Right lung (tissue), 5 donors: ENCODE data around the gene TMUB1. TPM values are rescaled to one million over a fixed set of nuclear protein-coding genes. Genes with fewer than 3 reads are reported as not detected.
A peak's percentile ranks its signal among the peaks of the same experiment; 100 is the strongest.

Experiments
- DNase-seq, 2 donors: peaks; one replicate each; pipeline ENCODE4 v3.0.0-alpha.2; 2013
- polyA plus RNA-seq, 5 donors: library from polyadenylated mRNA; unstranded; fragments of 120-200 nt; gene quantifications; one replicate each; pipeline versions ENCODE4 v1.2.1 to v1.2.3, GENCODE V29; 2013; ENCODE audit warnings: inconsistent platforms in 1 of 5, low replicate concordance in 1 of 5; ENCODE audit not compliant: insufficient read length in 5 of 5, insufficient read depth in 1 of 5

TMUB1 gene
- polyA plus RNA-seq, 5 donors: 17.8 to 41.3 (median 22.8) TPM

DNA sequence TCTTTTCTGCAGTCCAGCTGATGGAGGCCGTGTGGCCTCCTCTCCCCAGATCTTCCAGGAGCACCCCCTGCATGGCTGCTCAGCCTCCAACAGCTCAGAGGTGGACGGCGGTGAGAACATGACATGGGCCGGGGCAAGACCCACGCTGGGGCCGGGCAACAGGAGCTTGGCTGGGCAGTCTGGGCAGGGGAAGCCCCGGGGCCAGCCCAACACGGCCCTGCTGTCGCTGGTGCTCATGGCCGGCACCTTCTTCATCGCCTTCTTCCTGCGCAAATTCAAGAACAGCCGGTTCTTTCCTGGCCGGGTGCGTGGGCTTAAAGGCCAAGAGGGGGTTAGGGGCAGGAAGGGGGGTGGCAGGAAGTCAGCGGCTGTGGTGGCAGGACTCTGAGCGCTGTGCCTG is 9.3 kb downstream of the TMUB1 start:
- DNase-seq: no peak

DNA sequence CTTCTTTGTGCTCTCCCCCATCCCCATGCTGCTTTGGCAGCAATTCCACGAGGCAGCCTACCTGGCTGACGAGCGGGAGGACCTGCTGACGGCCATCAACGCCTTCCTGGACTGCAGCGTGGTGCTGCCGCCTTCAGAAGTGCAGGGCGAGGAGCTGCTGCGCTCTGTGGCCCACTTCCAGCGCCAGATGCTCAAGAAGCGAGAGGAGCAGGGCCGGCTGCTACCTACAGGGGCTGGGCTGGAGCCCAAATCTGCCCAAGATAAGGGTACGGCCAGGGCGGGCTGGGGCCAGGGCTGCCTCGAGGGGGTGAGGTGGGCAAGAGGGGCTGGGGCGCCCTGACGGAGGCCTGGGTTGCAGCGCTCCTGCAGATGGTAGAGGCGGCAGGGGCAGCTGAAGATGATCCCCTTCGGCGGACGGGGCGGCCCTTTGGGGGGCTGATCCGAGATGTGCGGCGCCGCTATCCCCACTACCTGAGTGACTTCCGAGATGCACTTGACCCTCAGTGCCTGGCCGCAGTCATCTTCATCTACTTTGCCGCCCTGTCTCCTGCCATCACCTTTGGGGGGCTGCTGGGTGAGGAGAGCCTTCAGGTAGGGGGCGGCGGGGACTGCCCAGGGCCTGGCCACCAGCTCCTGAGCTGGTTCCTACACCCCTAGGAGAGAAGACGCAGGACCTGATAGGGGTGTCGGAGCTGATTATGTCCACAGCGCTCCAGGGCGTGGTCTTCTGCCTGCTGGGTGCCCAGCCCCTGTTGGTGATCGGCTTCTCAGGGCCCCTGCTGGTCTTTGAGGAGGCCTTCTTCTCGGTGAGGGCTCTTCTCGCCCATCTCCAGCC is 12.0 kb downstream of the TMUB1 start:
- no peak for DNase-seq

DNA sequence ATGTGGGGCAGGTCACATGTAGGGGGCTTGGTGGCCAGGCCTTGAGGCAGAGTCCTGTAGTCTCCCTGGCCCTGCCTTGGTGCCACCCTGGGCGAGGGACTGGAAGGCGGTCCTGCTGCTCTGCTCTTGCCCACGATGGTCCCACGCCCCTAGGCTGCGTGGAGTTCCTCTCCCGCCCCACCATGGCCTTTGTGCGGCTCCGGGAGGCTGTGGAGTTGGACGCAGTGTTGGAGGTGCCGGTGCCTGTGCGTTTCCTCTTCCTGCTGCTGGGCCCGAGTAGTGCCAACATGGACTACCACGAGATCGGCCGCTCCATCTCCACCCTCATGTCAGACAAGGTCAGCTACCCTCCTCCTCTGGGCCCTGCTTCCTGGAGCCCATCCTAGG is 12.7 kb downstream of the TMUB1 start:
- no peak for DNase-seq

DNA sequence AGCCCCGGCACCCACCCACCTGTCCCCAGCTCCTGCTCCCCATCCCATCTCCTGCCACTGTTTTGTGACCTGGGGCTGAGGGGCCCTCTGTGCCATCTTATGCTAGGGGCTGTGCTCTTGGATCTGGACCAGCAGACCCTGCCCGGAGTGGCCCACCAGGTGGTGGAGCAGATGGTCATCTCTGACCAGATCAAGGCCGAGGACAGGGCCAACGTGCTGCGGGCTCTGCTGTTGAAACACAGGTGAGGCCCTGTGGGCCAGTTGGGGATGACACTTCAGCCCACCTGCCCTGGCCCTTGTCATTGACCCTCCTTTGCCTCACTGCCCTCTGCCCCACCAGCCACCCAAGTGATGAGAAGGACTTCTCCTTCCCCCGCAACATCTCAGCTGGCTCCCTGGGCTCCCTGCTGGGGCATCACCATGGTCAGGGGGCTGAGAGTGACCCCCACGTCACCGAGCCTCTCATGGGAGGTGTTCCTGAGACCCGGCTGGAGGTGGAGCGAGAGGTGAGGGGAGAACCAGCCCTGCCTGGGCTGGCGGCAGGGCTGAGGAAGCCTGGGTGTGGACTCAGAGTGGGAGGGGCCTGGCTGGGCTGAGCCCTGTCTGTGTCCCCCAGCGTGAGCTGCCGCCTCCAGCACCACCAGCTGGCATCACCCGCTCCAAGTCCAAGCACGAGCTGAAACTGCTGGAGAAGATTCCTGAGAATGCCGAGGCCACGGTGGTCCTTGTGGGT is 13.3 kb downstream of the TMUB1 start:
- DNase-seq: no peak

DNA sequence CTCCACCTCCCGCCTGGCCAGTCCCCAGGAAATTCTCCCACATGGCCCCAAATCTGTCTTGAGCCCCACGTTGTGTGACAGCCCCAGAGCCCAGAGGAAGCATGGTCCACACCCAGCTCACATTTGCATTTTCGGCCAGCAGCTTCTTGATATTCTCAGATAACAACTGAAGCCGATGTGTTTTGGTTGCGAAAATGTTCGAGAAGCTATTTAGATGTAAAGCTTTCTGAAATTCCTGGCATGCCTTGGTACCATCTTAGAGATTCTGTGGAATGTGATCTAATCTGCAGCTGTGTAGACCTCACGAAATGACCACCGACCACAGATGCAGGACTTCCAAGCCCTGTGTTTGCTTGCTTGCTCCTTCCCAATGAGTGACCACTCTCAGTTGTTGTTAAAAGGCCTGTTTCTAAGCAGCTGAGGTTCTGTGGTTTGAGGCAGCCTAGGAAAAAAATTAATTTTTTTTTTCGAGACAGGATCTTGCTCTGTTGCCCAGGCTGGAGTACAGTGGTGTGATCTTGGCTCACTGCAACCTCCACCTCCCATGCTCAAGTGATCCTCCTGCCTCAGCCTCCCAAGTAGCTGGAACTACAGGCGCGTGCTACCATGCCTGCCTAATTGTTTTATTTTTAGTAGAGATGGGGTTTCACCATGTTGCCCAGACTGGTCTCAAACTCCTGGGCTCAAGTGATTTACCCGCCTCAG is 15.1 kb downstream of the TMUB1 start:
- no peak for DNase-seq

DNA sequence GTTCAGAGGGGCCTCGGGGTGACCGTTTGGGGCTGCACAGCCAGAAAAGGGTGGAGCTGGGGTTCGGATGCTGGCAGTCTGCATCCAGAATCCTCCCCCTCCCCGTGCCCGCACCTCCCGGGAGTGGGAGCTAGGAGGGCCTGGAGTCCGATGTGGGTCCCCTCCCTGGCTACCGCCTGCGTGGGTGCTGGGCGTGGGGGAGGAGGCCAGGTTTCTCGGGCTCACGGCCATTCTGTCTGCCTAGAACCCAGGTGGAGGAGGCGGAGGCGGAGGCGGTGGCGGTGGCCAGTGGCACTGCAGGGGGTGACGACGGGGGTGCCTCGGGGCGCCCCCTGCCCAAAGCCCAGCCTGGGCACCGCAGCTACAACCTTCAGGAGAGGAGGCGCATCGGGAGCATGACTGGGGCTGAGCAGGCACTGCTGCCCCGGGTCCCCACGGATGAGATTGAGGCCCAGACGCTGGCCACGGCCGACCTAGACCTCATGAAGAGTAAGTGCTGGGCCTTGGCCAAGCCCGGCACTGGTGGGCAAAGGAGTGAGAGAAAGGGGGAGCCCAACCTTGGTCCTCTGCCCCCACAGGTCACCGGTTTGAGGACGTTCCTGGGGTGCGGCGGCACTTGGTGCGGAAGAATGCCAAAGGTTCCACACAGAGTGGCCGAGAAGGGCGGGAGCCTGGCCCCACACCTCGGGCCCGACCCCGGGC is 16.9 kb downstream of the TMUB1 start:
- DNase-seq: no peak

DNA sequence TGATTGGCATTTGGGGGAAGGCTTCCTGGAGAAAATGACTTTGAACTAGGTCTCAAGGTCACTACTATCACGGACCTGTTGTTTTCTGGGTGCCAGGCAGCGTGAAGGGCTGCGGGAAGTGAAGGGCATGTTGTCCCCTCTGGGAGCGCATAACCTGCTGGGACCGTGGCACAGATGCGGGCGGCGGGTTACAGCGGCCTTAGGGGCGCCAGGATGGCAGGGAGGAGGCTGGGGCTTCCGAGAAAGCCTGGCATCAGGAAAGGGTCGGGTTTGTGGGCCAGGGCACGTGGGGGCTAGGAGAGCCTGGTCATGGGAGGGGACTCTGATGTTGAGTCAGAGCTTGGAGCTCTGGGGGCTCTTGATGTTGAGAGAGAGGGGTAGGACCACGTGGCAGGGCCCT is 17.8 kb downstream of the TMUB1 start:
- DNase-seq: no peak

DNA sequence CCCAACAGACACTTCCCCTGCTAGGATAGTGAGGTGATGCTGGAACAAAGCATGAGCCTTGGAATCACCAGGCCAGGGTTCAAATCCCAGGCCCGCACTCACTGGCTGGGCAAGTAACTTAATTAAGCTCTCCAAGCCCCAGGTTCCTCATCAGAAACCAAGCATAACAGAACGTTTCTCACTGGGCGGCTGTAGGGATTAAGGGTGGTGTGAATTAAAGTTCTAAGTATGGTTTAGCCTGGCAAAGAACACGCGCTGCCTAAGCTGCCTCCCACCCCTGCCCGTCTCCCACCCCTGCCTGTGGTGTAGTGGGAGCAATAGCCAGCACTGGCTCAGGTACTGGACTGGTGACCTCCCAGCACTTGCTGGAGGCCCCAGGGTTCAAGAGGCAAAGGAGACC is 18.3 kb downstream of the TMUB1 start:
- no peak for DNase-seq

DNA sequence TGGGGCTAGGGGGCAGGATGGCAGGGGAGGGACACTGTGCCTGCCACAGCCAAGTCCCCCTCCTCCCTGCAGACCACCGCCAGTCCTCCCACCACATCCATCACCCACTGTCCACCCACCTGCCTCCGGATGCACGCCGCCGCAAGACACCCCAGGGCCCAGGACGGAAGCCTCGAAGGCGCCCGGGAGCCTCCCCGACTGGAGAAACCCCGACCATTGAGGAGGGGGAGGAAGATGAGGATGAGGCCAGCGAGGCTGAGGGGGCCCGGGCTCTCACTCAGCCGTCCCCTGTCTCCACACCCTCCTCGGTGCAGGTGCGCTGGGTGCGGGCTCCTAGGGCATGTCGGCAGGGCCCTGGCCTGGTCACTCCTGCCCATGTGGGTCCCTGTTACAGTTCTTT is 18.8 kb downstream of the TMUB1 start:
- no peak for DNase-seq

DNA sequence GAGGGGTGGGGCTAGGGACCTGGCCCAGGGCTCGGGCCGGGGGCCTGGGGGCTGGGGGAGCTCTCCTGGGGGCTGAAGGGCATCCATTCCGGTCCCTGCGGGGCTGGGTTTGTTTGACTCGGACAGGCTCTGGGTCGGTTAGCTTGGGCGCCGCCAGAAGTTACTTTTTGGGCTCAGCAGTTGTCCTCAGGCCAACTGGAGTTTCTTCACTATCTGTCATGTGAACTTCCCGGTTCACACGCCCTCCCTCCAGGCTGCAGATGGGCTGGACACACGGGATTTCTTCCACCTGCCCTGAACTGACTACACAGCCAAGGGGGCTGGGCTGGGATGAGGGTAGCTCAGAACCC is 20.1 kb downstream of the TMUB1 start:
- DNase-seq: no peak

DNA sequence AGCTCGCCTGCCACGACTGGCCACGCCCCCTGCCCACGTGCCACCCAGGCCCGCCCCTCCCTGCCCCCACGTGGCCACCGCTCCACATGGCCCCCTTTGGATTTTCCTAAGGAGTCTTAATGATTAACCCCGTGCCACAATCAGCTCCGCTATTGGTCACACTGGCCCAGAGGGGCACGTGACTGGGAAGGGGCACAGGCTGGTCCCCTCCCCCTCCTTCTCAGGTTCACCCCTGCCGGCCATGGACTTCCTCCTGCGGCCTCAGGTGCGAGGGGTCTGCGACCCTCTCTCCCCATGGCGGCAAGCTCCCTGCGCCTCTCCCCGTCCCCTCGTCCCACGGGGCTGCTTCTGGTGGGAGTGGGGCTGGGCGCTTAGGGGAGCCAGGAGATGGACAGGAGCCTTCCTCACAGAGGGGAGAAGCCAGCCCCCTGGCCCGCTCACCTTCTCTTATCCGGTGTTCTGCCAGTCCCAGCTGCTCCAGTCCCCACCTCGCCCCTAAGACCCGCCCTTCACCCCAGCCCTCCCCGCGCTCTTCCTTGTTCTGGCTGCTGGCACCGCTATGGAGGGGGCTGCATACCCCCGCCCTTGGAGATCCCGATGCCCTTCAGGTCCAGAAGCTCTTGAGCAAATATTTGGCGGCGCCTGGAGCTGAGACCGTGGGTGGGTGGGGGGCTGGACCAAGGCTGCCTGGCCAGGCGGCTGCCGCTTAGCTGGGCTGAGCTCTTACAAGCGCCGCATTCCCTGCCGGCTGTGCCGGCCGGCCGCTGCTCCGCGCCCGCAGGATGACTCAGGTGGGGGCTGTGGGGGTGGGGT is 20.7 kb downstream of the TMUB1 start:
- peak in 1 of 2 donors; percentile 74 for DNase-seq

DNA sequence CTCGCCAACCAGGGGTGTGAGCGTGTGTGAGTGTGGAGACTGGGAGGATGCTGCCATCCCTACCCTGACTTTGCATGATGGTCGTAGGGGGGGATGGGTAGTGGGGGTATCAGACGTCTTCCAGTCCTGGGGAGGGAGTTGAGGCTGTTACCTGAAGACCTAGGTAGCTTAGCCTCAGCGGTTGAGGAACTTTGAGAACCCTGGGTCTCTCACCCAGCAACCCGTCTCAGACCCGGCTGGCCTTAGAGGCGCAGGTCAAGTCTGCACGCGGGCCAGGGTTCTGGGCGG is 21.2 kb downstream of the TMUB1 start:
- no peak for DNase-seq

DNA sequence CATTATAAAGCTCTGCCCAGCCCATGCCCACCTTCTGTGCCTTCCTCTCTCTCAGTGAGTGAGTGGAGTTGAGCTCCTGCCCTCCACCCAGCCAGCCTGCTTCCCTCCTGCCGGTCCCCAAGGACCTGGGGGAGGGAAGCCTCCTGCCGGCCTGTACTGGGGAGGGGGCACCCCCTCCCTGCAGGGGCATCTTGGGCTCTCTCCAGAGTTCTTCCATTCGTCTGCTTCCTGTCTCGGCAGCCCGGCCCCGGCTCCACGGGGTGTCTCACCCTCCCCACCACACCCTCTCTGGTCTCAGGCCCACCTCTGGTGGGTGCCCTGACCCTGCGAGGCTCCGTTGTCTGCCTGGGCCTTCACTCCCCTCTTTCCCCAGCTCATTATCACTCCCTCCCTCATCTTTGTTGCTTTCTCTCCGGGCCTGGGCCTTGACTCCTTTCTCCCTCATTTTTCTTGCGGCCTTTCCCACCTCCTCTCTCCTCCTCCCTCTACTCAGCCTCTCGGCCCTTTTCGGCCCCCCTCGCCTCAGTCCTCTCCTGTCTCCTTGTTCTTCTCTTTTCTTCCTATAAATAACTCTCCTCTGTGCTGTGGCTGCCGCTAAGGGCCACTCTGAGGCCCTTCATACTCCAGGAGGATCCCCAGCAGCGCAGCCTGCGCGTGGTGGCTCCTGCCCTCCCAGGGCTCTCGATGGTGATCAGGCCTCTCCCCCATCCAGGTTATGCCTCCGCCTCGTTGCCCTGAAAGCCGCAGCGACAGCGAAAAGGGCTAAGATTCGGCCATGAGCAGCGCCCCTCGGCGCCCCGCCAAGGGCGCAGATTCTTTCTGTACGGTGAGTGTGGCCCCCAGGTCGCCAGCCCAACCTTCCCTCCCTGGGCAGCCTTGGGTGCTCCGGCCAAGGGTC is 21.8 kb downstream of the TMUB1 start:
- DNase-seq: no peak

DNA sequence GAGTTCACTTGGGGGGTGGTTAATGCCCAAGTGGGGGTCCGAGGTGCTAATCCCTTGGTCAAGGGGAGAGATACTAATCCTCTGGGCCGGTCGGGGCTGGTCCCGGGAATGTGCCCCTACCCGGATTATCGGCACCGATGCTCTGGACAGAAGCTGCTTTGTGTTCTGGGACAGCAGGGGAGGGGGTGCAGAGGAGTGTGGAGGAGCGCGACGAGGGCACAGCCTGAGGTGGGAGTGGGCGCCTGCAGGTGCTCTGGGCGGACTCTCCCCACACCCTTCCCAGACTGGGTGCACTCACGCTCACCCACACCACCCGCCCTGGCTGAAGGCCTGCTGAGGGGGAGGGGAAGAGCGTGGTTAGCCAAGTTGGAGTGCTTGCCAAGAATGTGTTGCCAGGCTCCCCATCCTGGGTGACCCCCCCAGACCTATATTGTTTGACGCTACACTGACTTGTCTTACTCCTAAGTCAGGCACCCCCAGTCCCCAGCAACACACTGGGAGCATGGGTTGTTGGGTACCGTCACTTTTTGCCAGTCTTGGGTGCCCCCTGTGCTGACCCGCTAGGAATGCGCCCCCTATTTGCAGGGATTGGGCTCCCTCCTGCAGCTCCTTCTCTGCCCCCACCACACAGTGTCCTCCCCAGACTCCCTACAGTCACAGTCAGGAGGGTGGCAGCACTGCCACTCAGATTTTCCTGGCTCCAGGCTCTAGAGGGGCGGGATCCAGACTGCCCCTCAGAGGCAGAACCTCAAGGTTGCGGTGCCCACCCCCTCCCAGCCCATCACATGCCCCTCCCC is 22.7 kb downstream of the TMUB1 start:
- no peak for DNase-seq

DNA sequence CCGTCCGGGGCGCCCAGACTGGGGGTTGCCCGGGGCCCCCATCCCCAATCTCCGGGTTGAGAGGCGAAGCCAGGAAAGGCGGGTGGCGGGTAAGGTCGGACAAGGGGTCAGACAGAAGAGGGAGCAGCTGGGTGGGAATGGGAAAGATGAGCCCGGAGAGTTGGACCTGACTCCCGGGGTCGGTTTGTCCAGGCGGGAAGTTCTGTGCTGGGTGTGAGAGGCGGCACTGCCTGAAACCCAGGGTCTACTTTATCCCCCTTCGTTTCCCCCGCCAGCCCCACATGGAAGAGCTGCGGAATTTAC is 23.2 kb downstream of the TMUB1 start:
- DNase-seq: no peak

DNA sequence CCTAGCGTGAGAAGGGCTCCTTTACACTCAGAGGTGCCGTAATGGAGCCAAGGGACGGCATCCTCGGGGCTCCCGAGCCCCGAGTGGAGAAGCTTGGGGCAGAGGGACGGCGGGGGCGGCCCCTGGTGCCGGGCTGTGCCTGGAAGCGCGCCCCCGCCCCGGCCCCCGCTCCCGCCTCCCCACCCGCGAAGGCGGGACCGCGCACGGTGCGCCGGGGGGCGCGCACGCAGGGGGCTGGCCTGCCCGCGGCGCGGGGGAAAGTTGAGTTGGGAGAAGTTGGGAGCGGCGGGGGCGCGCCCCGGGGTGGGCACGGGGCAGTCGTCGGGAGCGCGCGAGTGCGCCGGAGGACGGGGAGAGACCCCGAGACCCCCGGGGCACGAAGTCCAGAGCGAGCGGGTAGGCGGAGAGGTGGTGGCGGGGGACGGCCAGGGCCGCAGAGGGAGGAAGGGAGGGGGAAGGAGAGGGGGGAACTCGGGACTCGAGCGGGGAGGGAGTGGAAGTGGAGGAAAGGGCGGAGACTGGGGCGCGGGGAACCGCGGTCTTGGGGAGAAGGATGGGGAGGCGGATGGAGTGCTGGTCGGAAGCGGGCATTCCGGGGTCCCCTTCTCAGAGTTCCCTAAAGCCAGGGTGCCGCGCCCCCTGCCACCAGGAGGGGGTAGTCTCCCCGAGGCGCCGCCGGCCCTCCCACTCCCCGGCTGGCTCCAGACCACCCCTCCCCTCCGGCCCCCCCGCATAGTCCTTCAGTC is 23.8 kb downstream of the TMUB1 start, which contains the start of gene SLC4A2:
Gene SLC4A2, plus strand, starts transcription at position 223 of the 746 bp plus-strand sequence. CDS start 2,399 bp downstream, outside the sequence.
- peak; percentile 82 to 87 for DNase-seq

DNA sequence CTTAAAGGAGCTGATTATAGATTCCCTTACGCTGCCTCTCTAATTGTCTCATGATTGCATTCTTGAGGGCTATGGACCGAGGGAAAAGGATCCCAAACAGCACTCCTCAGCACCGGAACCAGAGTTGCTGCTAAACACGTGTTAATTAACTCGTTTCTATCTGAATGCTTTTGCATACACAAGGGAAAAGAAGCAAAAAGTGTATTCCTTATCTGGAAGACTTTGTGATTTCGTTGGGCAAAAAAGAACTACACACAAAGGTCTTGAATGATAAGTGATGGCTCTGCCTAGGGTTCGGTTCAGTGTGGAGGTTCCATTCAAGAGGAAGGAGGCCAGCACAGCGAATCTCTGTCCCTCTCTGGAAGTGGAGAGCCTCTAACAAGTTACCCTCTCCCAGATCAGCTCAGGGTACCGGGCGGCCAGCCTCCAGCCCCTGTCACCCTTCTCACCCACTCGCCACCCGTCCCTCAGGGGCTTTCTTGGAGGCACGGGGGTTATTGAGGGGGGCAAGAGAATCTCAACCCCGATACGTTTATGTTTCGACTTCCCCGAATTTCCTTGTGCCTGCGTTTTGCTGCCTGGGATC is 24.4 kb downstream of the TMUB1 start:
- no peak for DNase-seq

DNA sequence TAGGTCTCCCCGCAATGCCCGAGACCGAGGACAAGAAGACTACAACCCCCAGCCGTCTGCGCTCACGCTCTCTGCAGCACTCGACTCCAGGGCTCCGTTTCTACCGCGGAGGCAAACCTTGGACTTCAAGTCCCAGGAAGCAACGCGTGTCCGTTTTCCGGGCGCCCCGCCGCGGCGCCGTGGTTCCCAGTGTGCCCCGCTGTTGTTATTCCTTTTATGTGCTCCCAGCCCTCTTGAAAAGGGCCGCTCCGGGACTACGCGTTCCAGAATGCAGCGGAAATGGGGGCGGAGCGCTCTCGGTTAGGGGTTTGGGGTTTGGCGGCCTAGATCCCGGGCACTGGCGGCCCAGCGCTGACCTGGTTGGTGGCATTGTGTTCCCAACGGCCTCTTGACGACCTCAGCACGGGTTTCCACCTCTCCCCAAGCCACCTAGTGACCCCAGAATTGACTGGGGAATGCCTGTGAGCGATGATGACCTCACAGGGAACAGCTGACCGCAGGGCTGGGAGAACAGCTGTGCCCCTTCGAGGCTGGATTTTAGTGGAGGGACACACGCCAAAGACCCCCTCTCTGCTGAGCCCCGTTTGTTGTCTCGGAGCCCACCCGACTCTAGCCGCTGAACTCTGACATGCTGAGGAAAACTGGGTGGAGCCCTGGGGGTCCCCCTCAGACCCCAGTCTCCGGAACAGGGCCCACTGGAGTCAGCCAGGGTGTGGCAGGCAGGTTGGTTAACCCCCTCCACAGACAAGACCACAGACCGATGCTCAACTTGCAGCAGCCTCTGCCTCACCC is 25.1 kb downstream of the TMUB1 start:
- DNase-seq: peak; percentile 99
